ENCODE measurements around the gene EIF2B4. TPM values are rescaled to one million over a fixed set of nuclear protein-coding genes. Genes with fewer than 3 reads are reported as not detected.

Gene EIF2B4
- total and polyA plus RNA-seq, 2 of the 8 experiments (the other 6 are each of a cell fraction or from before 2014, with no cell fraction given), result 60.0 to 63.2 TPM

GRCh38 chr2:27408601-27409320, 38.6 kb upstream of the EIF2B4 start (continued):
- TF ChIP-seq SAP30 (IDR thresholded peaks at IDR 0.05; ENCODE audit: insufficient read depth, insufficient replicate concordance, low read length), result peak; percentile 39
- TF ChIP-seq JUN (IDR thresholded peaks at IDR 0.05; ENCODE audit: low read depth, low read length), result no peak
- TF ChIP-seq TBP (IDR thresholded peaks at IDR 0.05; ENCODE audit: low read depth, low read length), result no peak
- TF ChIP-seq CEBPB (IDR thresholded peaks at IDR 0.05; ENCODE audit: low read depth, low read length), result no peak
- TF ChIP-seq RNF2 (IDR thresholded peaks at IDR 0.05; ENCODE audit: borderline replicate concordance, low read depth, low read length, missing control alignments, poor library complexity, severe bottlenecking), result no peak
- 0 out of 2 replicates have a peak, but pooled peaks have one; percentile 12 for TF ChIP-seq MAX (IDR thresholded peaks at IDR 0.05)
- TF ChIP-seq TAF7 (optimal IDR thresholded peaks at IDR 0.05; ENCODE audit: borderline replicate concordance, low read depth, low read length), result no peak
